Measurements from ENCODE around the gene FLT1.

DNA sequence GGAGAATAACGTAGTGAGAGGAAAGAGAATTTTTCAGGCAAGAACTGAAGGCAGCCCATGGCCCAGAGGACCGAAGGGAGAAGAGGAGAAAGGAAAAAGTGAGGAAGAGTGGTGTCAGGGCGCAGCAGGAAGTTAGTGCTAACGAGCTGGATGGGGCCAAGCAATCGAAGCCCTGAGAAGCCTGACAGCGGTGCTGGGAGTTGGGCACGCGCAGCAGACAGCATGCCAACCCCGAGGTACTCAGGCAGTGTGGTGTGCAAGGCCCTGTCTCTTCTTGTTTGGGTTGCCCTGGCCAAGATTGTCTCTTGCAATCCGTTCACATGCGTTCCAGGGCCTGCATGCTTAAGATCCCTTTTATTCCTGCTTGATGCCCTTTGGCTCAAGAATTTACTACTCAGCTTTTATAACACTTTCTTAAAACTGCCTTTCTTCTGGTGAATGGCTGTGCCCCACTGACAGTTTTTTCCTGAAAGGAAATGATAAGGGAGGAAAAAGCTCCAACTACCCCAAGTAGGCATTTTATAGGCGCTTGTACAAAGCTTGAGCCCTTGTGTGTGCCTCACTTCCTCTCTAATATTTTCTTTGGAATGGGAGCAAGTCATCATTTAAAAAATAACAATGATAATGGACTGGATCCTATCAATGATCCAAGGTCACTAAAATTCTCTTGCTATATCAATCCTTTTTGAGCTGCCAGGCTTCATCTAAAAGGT, 115.4 kb downstream of the FLT1 start:
- TF ChIP-seq, protein P1, sequence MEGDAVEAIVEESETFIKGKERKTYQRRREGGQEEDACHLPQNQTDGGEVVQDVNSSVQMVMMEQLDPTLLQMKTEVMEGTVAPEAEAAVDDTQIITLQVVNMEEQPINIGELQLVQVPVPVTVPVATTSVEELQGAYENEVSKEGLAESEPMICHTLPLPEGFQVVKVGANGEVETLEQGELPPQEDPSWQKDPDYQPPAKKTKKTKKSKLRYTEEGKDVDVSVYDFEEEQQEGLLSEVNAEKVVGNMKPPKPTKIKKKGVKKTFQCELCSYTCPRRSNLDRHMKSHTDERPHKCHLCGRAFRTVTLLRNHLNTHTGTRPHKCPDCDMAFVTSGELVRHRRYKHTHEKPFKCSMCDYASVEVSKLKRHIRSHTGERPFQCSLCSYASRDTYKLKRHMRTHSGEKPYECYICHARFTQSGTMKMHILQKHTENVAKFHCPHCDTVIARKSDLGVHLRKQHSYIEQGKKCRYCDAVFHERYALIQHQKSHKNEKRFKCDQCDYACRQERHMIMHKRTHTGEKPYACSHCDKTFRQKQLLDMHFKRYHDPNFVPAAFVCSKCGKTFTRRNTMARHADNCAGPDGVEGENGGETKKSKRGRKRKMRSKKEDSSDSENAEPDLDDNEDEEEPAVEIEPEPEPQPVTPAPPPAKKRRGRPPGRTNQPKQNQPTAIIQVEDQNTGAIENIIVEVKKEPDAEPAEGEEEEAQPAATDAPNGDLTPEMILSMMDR (IDR thresholded peaks at IDR 0.05) = no peak
- no peak for TF ChIP-seq ZFX (IDR thresholded peaks at IDR 0.05; ENCODE audit: borderline replicate concordance)

Data from 22Rv1 (cell line).